C4-2B (cell line): Measurements from ENCODE around the gene BRPF1.

Experiments
- CTCF ChIP-seq: fragments of 450-650 bp; conservative IDR thresholded peaks from 2 replicates; pipeline ENCODE4 v1.5.1; 2017; ENCODE audit warnings: mild to moderate bottlenecking
- ZFX ChIP-seq: fragments of 450-650 bp; IDR thresholded peaks from 2 replicates; pipeline ENCODE4 v1.6.1; 2017

GRCh38 chr3:9746330-9746729, 14.8 kb downstream of the BRPF1 start:
- TF ChIP-seq CTCF (no peak), ZFX (no peak)
